GM21381 (cell line): ENCODE measurements around the gene IVL.

Source experiments
- ATAC-seq: cut with Tn5 transposase; IDR thresholded peaks from one replicate; pipeline ENCODE4 v1.9.1; 2021; ENCODE audit warnings: mild to moderate bottlenecking, moderate library complexity; ENCODE audit not compliant: unreplicated experiment

Gene IVL

DNA sequence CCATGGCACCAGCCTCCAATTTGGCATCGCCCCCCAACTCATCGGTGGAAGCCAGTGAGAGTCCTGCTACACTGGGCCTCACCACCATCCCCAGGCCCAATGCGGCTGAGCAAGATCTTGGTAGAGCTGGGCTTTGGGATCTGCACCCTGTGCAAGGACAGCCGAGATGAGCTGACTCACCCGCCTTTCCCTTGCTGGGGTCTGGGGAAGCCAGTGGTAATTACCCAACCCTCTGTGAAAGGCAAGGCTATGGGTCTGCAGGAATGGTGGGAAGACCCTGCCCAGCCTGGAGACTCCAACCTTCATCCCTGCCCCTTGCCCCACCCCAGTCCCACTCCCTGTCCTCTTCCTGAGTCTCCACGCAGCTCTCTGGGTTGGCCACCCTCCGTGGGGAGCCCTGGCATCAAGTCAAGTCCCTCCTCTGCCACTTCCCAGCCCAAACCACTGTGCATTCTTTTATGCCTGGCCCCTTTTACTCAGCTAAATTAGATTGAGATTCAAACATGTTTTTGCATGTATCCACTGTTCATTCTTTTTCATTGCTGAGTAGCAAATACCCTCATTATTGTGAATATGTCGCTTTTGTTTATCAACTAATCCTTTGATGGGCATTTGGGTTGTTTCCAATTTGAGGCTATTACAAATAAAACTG lies 21.5 kb upstream of the IVL start:
- no peak for ATAC-seq

DNA sequence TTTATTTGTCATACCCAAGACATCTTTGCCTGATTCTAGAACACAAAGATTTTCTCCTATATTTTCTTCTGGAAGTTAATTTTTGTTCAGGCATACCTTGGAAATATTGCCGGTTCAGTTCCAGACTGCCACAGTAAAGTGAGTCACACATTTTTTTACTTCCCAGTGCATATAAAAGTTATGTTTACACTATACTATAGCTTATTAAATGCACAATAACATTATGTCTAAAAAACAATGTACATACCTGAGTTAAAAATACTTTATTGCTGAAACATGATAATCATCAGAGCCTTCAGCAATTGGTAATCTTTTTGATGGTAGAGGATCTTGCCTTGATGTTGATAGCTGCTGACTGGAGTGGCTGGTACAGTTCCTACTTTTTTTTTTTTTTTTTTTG lies 20.2 kb upstream of the IVL start:
- ATAC-seq: no peak

DNA sequence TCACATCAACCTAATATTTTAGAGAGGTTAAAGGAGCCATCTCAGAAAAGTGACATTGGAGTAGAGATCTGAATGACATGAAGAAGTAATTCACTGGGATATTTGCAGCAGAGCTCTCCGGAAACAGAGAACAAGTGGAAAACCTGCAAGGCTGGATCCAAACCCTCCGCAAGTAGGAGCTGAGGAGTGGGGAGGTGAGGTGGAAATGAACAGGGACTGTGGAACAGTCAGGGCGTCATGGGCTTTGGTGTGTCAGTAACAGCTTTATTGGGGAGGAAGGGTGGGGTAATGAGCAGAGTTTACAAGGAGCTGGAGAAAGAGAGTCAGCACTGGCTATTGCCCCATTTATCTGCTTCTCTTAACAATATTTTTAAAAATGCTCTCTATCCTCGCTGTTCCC lies 9.3 kb upstream of the IVL start:
- no peak for ATAC-seq

DNA sequence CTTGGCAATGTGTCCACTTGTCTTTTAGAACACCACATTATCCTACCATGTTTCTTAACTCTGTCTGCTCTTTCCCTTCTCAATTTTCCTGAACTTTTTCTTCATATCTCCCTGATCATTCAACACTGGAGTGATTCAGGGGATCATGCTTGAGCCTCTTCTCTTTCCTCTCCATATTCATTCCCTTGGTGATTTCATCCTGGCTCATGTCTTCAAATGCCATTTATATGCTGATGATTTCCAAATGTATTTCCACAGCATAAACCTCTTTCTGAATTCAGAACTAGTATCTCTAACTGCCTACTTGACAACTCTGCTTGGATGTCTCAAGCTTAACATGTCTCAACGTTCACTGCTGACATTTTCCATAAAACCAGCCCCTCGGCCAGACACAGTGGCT lies 8.5 kb upstream of the IVL start:
- ATAC-seq: no peak

DNA sequence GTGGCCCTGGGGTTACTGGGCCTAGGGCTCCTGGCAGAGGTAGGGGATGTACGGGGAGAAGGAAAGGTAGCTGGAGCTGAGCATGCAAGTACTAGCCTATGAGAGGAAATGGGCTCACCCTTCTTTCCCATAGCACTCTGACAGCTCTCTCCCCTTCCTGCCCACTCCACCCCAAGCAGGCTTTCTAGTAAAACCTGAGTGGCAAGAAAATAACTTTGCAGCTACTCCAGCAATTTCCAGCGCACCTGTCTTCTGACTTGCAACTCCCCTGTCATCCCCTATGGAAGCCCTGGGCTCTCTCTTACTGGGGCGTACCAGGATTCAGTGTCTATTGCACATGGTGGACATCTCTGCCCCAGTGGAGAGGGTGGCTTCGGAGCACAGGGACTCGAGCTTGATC lies 6.7 kb upstream of the IVL start:
- ATAC-seq: no peak

DNA sequence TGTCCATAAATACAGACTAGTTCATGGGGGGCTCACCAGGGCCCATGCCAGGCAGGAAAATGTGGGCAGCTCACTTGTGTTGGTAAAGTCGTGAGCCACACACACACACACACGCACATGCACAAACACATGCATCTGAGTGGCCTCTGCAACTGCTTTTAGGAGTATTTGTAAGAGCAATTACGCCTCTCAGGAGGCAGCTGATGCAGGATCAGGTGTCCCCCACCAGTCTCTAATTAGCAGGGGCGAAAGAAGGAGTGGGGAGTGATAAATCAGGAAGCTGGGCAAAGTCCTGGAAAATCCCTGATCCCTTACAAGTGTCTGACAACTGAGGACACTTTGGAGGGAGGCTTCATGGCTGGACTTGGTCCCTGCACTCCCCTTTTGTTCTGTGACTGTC lies 5.7 kb upstream of the IVL start:
- ATAC-seq: no peak

DNA sequence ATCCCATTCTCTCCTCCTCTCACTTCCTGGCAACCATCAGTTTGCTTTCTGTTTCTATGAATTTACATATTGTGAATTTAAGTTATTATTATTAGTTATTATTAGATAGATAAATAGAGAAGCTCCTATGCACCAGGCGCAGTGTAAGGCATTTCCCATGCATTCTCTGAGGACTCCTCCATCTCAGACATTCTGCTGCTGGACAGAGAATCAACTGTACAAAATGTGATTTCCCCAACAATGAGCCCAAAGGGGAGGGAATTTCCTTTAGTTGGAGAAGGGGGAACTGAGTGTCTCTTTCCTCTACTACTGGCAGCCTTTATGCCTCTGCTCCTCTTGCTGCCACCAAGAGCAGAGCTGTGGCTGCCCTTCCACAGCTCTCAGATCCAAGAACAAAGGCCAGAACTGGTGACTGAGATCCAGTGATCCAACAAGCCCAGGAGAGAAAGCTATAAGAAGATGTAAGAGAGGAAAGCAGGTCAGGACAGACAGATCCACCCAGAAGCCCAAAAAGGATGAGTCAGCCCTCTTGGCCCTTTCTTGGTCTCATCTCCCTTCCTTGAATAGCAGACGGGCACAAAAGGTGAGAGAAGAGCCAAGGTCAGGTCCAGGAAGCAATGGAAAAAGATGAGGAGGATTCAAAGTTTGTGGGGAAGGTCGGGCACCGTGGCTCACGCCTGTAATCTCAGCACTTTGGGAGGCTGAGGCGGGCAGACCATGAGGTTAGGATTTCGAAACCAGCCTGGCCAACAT lies 3.5 kb upstream of the IVL start:
- ATAC-seq: no peak

DNA sequence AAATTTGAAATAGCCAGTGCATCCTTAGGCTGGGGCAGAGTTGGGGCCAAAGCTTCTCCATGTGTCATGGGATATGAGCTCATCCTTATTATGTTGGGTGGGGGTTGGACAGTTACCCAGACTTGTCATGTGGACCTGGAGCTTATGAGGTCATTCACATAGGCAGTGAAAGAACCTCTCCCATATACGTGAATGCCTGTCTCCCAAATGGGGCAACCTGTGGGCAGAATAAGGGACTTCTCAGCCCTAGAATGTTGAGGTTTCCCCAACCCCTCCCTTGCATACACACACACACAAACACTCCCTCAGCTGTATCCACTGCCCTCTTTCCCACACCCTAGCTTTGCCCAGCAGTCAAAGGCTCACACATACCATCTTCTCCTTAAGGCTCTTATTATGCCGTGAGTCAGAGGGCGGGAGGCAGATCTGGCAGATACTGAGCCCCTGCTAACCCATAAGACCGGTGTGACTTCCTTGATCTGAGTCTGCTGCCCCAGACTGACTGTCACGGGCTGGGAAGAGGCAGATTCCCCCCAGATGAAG lies 2.3 kb upstream of the IVL start:
- ATAC-seq: no peak

GRCh38 chr1:152909206-152909605 lies 860 bp downstream of the IVL start:
- no peak for ATAC-seq

- no peak for ATAC-seq
These were observed 4.1 kb downstream of the IVL start for GRCh38 chr1:152912471-152912870.

GRCh38 chr1:152912900-152913299 lies 4.6 kb downstream of the IVL start:
- no peak for ATAC-seq

- no peak for ATAC-seq
These were observed 9.4 kb downstream of the IVL start for GRCh38 chr1:152917794-152918193.

- no peak for ATAC-seq
These were observed 10.7 kb downstream of the IVL start for GRCh38 chr1:152919071-152919470.

GRCh38 chr1:152924191-152924590 lies 15.8 kb downstream of the IVL start:
- ATAC-seq: no peak

DNA sequence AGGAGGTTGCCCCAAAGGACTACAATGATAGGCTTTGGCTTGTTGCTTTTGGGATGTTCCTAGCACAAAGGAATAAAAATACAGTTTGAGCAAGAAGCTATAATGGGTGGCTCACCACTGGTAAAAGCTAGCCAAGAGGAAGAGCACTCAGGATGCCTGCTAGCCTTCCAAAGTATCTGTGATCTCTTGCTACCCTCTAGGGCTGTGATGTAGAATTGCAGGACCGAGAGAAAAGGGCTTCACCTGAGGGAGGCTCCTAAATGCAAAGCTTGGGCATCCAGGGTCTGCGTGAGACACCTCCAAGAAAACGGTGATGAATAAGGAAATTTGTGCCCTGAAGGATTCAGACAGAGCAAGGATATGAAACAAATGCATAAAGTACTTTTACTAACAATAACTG lies 17.7 kb downstream of the IVL start:
- ATAC-seq: no peak

- no peak for ATAC-seq
These were observed 20.3 kb downstream of the IVL start for GRCh38 chr1:152928671-152929070.

GRCh38 chr1:152932170-152932811 lies 23.9 kb downstream of the IVL start:
- no peak for ATAC-seq

DNA sequence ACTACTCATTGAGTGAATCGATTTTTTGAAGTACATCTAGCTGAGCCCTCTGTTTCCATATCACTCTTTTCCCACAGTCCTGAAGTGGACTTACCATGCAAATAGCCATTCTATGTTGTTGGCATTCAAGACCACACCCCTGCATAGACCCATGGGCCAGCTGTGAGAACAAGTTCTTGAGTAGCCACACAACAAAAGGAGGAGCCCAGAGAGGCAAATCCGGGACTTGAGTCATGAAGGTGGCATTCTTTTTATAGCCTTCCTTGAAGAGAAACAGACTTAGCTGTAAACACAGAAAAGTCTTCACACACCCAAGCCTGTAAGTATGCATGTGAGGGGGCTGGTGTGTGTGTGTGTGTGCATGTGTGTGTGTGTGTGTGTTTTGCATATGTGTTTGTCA lies 24.9 kb downstream of the IVL start:
- no peak for ATAC-seq

DNA sequence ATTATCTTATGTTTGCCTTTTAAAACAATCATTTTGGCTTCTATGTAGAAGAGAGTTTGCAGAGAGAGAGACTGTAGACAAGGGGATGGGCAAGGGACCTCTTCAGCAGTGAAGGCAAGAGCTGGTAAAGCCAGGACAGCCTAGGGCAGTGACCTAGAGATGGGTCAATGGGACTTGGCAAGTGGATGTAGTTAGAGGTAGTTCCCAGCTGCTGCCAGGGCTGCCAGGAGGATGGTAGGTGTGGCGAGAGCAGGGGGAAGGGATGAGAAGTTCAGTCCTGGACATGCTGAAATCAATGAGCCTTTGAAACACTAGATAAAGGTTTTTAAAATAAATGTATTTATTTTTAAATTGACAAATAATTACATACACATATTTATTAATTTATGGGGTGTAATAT lies 32.3 kb downstream of the IVL start:
- ATAC-seq: no peak

DNA sequence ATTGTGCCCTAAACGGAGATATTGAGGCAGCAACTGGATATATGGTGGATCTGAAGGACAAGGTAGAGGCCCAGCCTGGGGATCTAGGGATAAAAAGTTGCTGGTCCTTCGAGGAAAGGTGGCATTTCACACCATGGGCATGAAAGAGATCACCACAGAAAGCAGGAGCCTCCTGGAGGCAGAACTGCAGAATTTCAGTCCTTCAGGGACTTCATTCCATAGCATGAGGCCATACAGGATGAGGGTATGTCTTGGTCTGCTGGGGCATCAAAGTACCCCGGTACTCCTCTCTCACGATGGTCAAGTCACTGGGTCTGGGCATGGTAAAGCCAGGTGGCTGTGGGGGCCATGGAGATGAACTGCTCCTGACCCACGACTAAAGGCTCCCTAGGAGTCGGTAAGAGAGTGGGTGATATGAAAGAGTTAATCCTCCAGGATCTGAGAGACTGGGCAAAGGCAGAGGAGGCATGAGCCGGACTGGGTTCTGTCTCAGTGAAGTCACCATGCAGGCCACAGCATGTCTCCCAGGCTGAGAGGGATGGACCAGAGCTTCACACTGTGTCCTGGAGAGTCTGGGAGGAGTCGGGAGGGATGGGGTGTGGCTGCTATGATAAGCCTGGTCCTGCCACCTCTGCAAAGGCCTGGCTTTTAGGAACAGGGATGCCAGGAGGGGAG lies 32.8 kb downstream of the IVL start:
- no peak for ATAC-seq

DNA sequence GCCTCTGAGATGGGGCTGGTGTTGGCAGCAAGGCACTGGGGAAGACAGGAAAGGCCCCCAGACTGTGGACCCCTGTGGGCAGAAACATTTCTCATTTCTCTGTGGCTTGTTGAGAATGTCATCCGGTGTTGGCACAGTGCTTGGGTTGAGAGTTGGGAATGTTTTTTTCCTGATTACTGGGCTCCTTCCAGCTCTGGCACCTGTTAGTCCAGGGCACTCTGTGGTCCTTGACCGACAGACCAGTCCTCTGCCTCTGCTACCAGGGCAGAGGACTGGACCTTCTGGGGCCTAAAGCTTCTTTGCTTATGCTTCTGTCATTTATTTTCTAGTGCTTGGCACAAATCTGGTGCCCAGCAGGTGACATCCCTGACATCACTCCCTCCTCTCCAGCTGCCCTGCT lies 33.8 kb downstream of the IVL start:
- no peak for ATAC-seq

- no peak for ATAC-seq
These were observed 37.9 kb downstream of the IVL start for GRCh38 chr1:152946248-152946647.
